GM12801 (cell line): ENCODE measurements around the gene CNBD2.

Experiments
- TF ChIP-seq, protein P1 (sequence below): IDR thresholded peaks from one replicate; pipeline ENCODE4 v1.5.1; 2011; ENCODE audit warnings: control low read depth; ENCODE audit not compliant: insufficient read length; ENCODE audit errors: extremely low read depth

The CNBD2 gene

GRCh38 chr20:35947489-35947888 is 20.9 kb upstream of the CNBD2 start:
- TF ChIP-seq, protein P1, sequence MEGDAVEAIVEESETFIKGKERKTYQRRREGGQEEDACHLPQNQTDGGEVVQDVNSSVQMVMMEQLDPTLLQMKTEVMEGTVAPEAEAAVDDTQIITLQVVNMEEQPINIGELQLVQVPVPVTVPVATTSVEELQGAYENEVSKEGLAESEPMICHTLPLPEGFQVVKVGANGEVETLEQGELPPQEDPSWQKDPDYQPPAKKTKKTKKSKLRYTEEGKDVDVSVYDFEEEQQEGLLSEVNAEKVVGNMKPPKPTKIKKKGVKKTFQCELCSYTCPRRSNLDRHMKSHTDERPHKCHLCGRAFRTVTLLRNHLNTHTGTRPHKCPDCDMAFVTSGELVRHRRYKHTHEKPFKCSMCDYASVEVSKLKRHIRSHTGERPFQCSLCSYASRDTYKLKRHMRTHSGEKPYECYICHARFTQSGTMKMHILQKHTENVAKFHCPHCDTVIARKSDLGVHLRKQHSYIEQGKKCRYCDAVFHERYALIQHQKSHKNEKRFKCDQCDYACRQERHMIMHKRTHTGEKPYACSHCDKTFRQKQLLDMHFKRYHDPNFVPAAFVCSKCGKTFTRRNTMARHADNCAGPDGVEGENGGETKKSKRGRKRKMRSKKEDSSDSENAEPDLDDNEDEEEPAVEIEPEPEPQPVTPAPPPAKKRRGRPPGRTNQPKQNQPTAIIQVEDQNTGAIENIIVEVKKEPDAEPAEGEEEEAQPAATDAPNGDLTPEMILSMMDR: no peak

DNA sequence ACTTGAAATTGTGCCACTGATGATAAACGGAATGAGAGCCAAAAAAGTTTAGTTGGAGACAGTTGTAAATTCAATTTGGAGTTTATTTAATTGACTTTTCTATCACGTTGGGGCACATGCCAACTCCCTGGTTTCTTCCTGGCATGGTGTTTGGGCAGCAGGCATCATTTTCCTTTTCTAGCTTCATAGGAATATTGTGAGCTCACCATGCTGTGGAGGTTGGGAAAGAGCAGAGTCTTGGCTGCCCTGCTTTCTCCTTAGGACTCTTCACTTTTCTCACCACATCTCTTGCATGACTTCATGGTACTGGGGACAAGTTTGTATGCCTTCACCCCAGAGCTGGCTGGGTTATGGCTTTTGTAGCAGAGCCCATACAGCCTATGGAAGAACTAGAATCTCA is 20.5 kb upstream of the CNBD2 start:
- TF ChIP-seq, protein P1: no peak

DNA sequence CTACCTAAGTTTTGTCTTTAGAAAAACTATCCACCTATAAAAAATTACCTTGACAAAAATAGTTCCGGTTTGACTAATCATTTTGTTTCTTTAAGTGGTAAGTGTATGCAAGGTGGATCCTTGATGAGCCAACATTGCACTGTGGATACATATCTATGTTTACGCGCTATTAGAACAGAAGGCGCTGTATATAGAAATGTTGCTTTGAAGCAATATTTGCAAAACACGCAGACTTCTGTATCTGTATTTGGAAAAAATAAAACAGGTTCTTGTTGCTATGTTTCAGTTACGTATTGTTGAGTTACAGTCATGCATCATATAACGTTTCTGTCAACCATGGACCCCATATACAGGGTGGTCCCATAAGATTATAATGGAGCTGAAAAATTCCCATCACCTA is 18.3 kb upstream of the CNBD2 start:
- TF ChIP-seq, protein P1: no peak

GRCh38 chr20:35952480-35953386 is 15.7 kb upstream of the CNBD2 start:
- TF ChIP-seq, protein P1: no peak

DNA sequence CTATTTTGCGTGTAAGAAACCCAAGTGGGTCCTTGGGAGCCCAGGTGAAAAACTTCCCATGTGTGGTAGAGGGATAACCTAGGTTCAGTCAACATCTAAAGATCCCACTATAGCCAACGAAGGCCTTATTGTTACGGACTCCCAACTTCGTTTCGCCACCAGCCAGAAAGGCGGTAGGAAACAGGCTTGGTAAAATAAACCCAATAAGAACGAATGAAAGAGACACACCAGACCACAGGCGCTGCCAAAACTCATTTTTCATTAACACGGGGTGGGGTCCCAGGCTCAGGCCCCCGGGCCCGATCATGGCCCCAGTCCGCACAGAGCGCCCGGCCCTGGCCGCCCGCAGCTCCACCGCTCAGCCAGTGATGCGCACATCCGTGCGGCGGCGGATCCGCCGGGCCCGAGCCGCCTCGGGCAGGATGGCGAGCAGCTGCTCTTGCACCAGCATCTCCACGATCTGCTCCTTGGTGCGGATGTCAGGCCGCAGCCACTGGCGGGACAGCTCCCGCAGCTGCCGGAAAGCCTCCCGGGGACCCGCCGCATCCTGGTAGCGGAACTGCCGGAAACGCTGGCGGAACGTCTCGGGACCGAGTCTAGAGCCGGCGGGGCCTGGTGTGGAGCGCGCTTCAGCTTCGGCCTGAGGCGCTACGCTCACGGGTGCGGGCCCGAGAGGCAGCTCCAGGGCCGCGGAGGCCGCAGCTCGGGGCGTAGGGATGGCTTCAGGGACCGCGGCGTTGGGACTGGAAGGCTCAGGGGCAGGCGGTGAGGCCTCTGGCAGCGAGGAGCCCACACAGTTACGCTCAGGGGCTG is 14.8 kb upstream of the CNBD2 start:
- TF ChIP-seq, protein P1: no peak

DNA sequence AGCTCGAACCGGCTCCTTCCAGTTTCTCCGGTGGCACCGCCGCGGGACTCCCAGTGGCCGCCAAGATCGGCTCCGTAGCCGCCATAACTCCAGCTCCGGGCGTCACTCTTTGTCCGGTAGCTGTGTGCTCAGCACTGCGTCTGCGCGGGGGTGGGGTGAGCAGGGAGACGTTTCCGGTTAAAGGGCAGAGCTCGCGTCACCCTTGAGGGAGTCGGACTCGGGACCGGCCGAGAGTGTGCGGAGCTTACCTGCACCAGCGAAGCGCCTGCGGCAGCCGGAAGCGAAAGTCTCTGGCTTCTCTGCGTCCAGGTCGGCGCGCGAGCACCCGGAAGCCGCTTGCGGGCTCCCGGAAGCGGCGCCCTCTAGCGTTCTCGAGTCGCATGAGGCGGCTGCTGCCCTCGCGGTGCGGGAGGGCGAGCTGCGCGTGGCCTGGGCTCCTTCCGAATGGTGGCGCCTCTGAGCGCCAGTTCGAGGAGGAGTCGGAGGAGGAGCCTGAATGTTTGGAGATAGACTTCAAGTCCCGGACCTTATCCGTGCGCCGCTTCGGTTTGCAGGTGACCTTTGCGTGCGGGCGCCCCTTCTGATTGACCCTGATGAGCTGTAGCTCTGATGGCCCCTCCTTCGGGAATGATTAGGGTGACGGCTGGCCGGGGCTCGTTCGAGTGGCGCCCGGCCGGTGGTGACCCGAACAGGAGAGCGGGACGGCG is 14.0 kb upstream of the CNBD2 start, which contains the start of gene SCAND1:
SCAND1 (minus strand) TSS at position 303 of the 707 bp plus-strand sequence; CDS start at position 85, 218 bp downstream.
- TF ChIP-seq, protein P1: no peak

- TF ChIP-seq, protein P1: no peak
Observed at GRCh38 chr20:35954907-35955251, 13.5 kb upstream of the CNBD2 start.
